ENCODE measurements around the gene CATSPERB.

- no peak for TF ChIP-seq POLR2A (IDR thresholded peaks at IDR 0.05)
- TF ChIP-seq EP300 (IDR thresholded peaks at IDR 0.05; ENCODE audit: low read depth), result no peak
- peak in 1 of 3 donors; percentile 39 for TF ChIP-seq POLR2AphosphoS5 (IDR thresholded peaks at IDR 0.05)
Measured at GRCh38 chr14:91693346-91693745, 38.5 kb downstream of the CATSPERB start.

Measured in transverse colon (tissue), 3 donors.